Trophoblast cell (in vitro differentiated cells and primary cell): ENCODE results near the gene MYO7A.
A peak's percentile ranks its signal among the peaks of the same experiment; 100 is the strongest.

Experiments used
- DNase-seq, 2 donors: peaks; one replicate each; pipeline ENCODE4 v3.0.0-alpha.2; 2016
- H2AFZ ChIP-seq: 2 replicates; pipeline ENCODE4 v1.6.1; 2013; ENCODE audit warnings: low read length, moderate library complexity, mild to moderate bottlenecking; ENCODE audit not compliant: insufficient read depth, poor library complexity
- H2AK5ac ChIP-seq: 2 replicates; pipeline ENCODE4 v1.6.1; 2013; ENCODE audit warnings: mild to moderate bottlenecking, low read length
- H2BK120ac ChIP-seq: 2 replicates; pipeline ENCODE4 v1.6.1; 2013; ENCODE audit warnings: low read length, mild to moderate bottlenecking, moderate library complexity; ENCODE audit not compliant: insufficient read depth, poor library complexity
- H2BK12ac ChIP-seq: 2 replicates; pipeline ENCODE4 v1.6.1; 2013; ENCODE audit warnings: mild to moderate bottlenecking, low read length, moderate library complexity
- H2BK5ac ChIP-seq: 2 replicates; pipeline ENCODE4 v1.6.1; 2013; ENCODE audit warnings: low read length, low read depth, moderate library complexity, mild to moderate bottlenecking; ENCODE audit not compliant: poor library complexity
- H3K14ac ChIP-seq: 2 replicates; pipeline ENCODE4 v1.6.1; 2013; ENCODE audit warnings: mild to moderate bottlenecking, low read length
- H3K18ac ChIP-seq: 2 replicates; pipeline ENCODE4 v1.6.1; 2013; ENCODE audit warnings: mild to moderate bottlenecking, low read length
- H3K23ac ChIP-seq: 2 replicates; pipeline ENCODE4 v1.6.1; 2013; ENCODE audit warnings: low read length
- H3K27ac ChIP-seq: 2 replicates; pipeline ENCODE4 v1.5.1; 2013; ENCODE audit warnings: low read depth, mild to moderate bottlenecking, inconsistent platforms, low read length, moderate library complexity
- H3K27me3 ChIP-seq: 2 replicates; pipeline ENCODE4 v1.6.1; 2013; ENCODE audit warnings: inconsistent platforms, mild to moderate bottlenecking, low read length, moderate library complexity; ENCODE audit not compliant: insufficient read depth
- H3K36me3 ChIP-seq, 2 experiments: 1 replicate in 1 of 2; 2 replicates in 1 of 2; pipeline ENCODE4 v1.6.1; 2013; ENCODE audit warnings: low read length in 2 of 2, mild to moderate bottlenecking in 2 of 2, moderate library complexity in 1 of 2; ENCODE audit not compliant: insufficient read depth in 2 of 2, control insufficient read depth in 1 of 2
- H3K4ac ChIP-seq: 2 replicates; pipeline ENCODE4 v1.6.1; 2013; ENCODE audit warnings: low read depth, mild to moderate bottlenecking, low read length, moderate library complexity
- H3K4me1 ChIP-seq, 2 experiments: 1 replicate in 1 of 2; 2 replicates in 1 of 2; pipeline ENCODE4 v1.6.1; 2013; ENCODE audit warnings: low read length in 2 of 2, mild to moderate bottlenecking in 2 of 2, moderate library complexity in 1 of 2; ENCODE audit not compliant: insufficient read depth in 2 of 2, control insufficient read depth in 1 of 2
- H3K4me2 ChIP-seq: 2 replicates; pipeline ENCODE4 v1.6.1; 2013; ENCODE audit warnings: inconsistent platforms, mild to moderate bottlenecking, low read length, moderate library complexity
- H3K4me3 ChIP-seq: 2 replicates; pipeline ENCODE4 v1.5.1; 2013; ENCODE audit warnings: mild to moderate bottlenecking, low read depth, low read length, inconsistent platforms
- H3K79me1 ChIP-seq: one replicate; pipeline ENCODE4 v1.6.1; 2013; ENCODE audit warnings: low read length
- H3K79me2 ChIP-seq: 2 replicates; pipeline ENCODE4 v1.6.1; 2013; ENCODE audit warnings: low read length, mild to moderate bottlenecking; ENCODE audit not compliant: control insufficient read depth, insufficient read depth, poor library complexity
- H3K9ac ChIP-seq: 2 replicates; pipeline ENCODE4 v1.6.1; 2013; ENCODE audit warnings: mild to moderate bottlenecking, low read length
- H3K9me3 ChIP-seq: 2 replicates; pipeline ENCODE4 v1.6.1; 2013; ENCODE audit warnings: low read depth, mild to moderate bottlenecking, control low read depth, inconsistent platforms, low read length; ENCODE audit not compliant: insufficient read depth
- H4K12ac ChIP-seq: 2 replicates; pipeline ENCODE4 v1.6.1; 2013; ENCODE audit warnings: low read depth, mild to moderate bottlenecking, low read length, moderate library complexity
- H4K8ac ChIP-seq: 2 replicates; pipeline ENCODE4 v1.6.1; 2013; ENCODE audit warnings: low read depth, mild to moderate bottlenecking, low read length, moderate library complexity
- H4K91ac ChIP-seq: one replicate; pipeline ENCODE4 v1.6.1; 2013; ENCODE audit warnings: low read depth, mild to moderate bottlenecking, low read length, moderate library complexity
- WGBS: extraction: QIAGEN DNeasy Blood & Tissue Kit; methylation state at CpG from one replicate; pipeline ENCODE4 v1.1.7; 2013; ENCODE audit warnings: missing lambda C conversion rate; ENCODE audit not compliant: insufficient read length, insufficient coverage; ENCODE audit errors: extremely low coverage; 5-methylcytosine and 5-hydroxymethylcytosine counted together

The MYO7A gene

GRCh38 chr11:77250881-77251640 lies 123.0 kb downstream of the MYO7A start:
- no peaks in the 10 kb centered on the region for H3K79me1 ChIP-seq
- no peaks in the 10 kb centered on the region for H3K27me3 ChIP-seq
- no peak overlapping the region for H2BK12ac ChIP-seq
- H3K27ac ChIP-seq = no peak overlapping the region
- H3K79me2 ChIP-seq = no peaks in the 10 kb centered on the region
- no peak overlapping the region for H2AK5ac ChIP-seq
- no peak overlapping the region for H3K4ac ChIP-seq
- H3K36me3 ChIP-seq = no peaks in the 10 kb centered on the region
- DNase-seq = no peak
- no peak overlapping the region for H3K4me3 ChIP-seq
- no peaks in the 10 kb centered on the region for H3K9me3 ChIP-seq
- no peak overlapping the region for H4K91ac ChIP-seq
- no peak overlapping the region for H2BK120ac ChIP-seq
- no peak overlapping the region for H3K9ac ChIP-seq
- H3K4me2 ChIP-seq = no peak overlapping the region
- no peaks in the 10 kb centered on the region for H3K4me1 ChIP-seq
- WGBS = no CpG with 5 or more reads among the region's 1 CpG
- no peak overlapping the region for H3K18ac ChIP-seq
- H3K23ac ChIP-seq = no peak overlapping the region
- H2AFZ ChIP-seq = no peak overlapping the region
- no peak overlapping the region for H2BK5ac ChIP-seq
- H3K14ac ChIP-seq = no peak overlapping the region
- H4K8ac ChIP-seq = no peak overlapping the region
- no peak overlapping the region for H4K12ac ChIP-seq

GRCh38 chr11:77252555-77253270 lies 124.7 kb downstream of the MYO7A start:
- Histone ChIP-seq H3K4me2 (no peak overlapping the region), H2AK5ac (no peak overlapping the region), H2BK12ac (no peak overlapping the region), H2BK120ac (no peak overlapping the region), H3K27ac (no peak overlapping the region), H2AFZ (no peak overlapping the region), H4K8ac (no peak overlapping the region), H3K18ac (no peak overlapping the region), H2BK5ac (no peak overlapping the region), H3K79me1 (no peaks in the 10 kb centered on the region), H3K27me3 (no peaks in the 10 kb centered on the region), H3K36me3 (no peaks in the 10 kb centered on the region), H3K23ac (no peak overlapping the region), H4K91ac (no peak overlapping the region), H3K14ac (no peak overlapping the region), H3K4me1 (no peaks in the 10 kb centered on the region), H3K4me3 (no peak overlapping the region), H3K9me3 (no peaks in the 10 kb centered on the region), H3K4ac (no peak overlapping the region), H3K9ac (no peak overlapping the region), H3K79me2 (no peaks in the 10 kb centered on the region), H4K12ac (no peak overlapping the region)
- no peak for DNase-seq
- WGBS = no CpG with 5 or more reads among the region's 3 CpGs

- no peak overlapping the region for H4K8ac ChIP-seq
- H3K27ac ChIP-seq = no peak overlapping the region
- H3K4me1 ChIP-seq = no peaks in the 10 kb centered on the region
- no peak overlapping the region for H4K12ac ChIP-seq
- no peak overlapping the region for H3K4ac ChIP-seq
- H3K4me3 ChIP-seq = no peak overlapping the region
- no peak overlapping the region for H3K23ac ChIP-seq
- no peak for DNase-seq
- no peak overlapping the region for H3K18ac ChIP-seq
- H2BK5ac ChIP-seq = no peak overlapping the region
- H3K79me1 ChIP-seq = no peaks in the 10 kb centered on the region
- no peak overlapping the region for H3K9ac ChIP-seq
- H2AK5ac ChIP-seq = no peak overlapping the region
- H3K14ac ChIP-seq = no peak overlapping the region
- H2AFZ ChIP-seq = no peak overlapping the region
- no peak overlapping the region for H3K4me2 ChIP-seq
- no peak overlapping the region for H2BK12ac ChIP-seq
- H3K9me3 ChIP-seq = no peaks in the 10 kb centered on the region
- no peak overlapping the region for H2BK120ac ChIP-seq
- no peak overlapping the region for H4K91ac ChIP-seq
- no peaks in the 10 kb centered on the region for H3K79me2 ChIP-seq
- WGBS = no CpG with 5 or more reads among the region's 1 CpG
- H3K36me3 ChIP-seq = no peaks in the 10 kb centered on the region
- H3K27me3 ChIP-seq = no peaks in the 10 kb centered on the region
Measured at GRCh38 chr11:77253690-77254089, 125.6 kb downstream of the MYO7A start.

DNA sequence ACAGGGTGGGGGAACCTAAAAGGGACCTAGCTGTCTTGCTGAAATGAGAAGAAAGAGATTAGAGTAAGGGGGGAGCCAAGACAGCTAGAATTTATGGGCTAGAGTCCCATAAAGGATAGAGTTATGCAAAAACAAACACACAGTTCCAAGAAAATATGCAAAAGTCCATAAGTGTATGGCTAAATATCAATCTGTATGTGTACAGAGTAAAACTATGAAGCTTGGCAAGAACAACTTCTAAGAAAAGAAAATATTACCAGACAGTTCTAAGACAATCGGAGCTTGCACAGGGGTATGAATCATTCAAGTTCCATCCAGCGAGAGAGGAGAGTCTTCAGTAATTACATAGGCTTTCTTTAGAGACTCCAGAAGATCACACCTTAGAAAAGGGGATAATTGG lies 131.6 kb downstream of the MYO7A start:
- no peak overlapping the region for H3K27ac ChIP-seq
- H4K91ac ChIP-seq = no peak overlapping the region
- no peak overlapping the region for H4K12ac ChIP-seq
- H3K18ac ChIP-seq = no peak overlapping the region
- H3K79me2 ChIP-seq = no peaks in the 10 kb centered on the region
- H2BK5ac ChIP-seq = no peak overlapping the region
- no peak overlapping the region for H4K8ac ChIP-seq
- H3K9me3 ChIP-seq = no peaks in the 10 kb centered on the region
- no peaks in the 10 kb centered on the region for H3K36me3 ChIP-seq
- H3K27me3 ChIP-seq = no peaks in the 10 kb centered on the region
- no peak overlapping the region for H2BK120ac ChIP-seq
- H3K79me1 ChIP-seq = no peaks in the 10 kb centered on the region
- no peaks in the 10 kb centered on the region for H3K4me1 ChIP-seq
- no peak overlapping the region for H3K4me3 ChIP-seq
- no peak overlapping the region for H3K14ac ChIP-seq
- H2AK5ac ChIP-seq = no peak overlapping the region
- no peak overlapping the region for H2BK12ac ChIP-seq
- H3K4me2 ChIP-seq = no peak overlapping the region
- DNase-seq = peak in 1 of 2 donors; percentile 14
- no peak overlapping the region for H3K9ac ChIP-seq
- H2AFZ ChIP-seq = no peak overlapping the region
- H3K4ac ChIP-seq = no peak overlapping the region
- no CpG with 5 or more reads among the region's 2 CpGs for WGBS
- no peak overlapping the region for H3K23ac ChIP-seq
